Fibroblast of gingiva (primary cell): Measurements from ENCODE around the gene ITGAX.
"Not testable (repeated sequence)": the region's sequence is repeated elsewhere in the genome, so short reads cannot be mapped to it uniquely, and the experiment has no call there.

ENCODE experiments used
- DNase-seq: peaks from one replicate; pipeline ENCODE4 v3.0.0-alpha.2; 2011; ENCODE audit warnings: low read depth

Gene ITGAX

GRCh38 chr16:31354394-31355291 lies at the start of gene ITGAX:
TSS of gene ITGAX (plus strand) at chr16:31355176. CDS start at chr16:31355255, 79 bp downstream.
- DNase-seq: no peak

GRCh38 chr16:31305219-31305618 lies 49.8 kb upstream of the ITGAX start:
- no peak for DNase-seq

GRCh38 chr16:31308381-31308780 lies 46.6 kb upstream of the ITGAX start:
- DNase-seq: not testable (repeated sequence)

- no peak for DNase-seq
These were observed 32.5 kb upstream of the ITGAX start for GRCh38 chr16:31322500-31322899.

- DNase-seq: no peak
These were observed 30.9 kb upstream of the ITGAX start for GRCh38 chr16:31323959-31324629.

GRCh38 chr16:31325171-31325570 lies 29.8 kb upstream of the ITGAX start:
- no peak for DNase-seq

- DNase-seq: no peak
These were observed 27.2 kb upstream of the ITGAX start for GRCh38 chr16:31327646-31328225.

- no peak for DNase-seq
These were observed 26.5 kb upstream of the ITGAX start for GRCh38 chr16:31328322-31329052.

GRCh38 chr16:31329671-31330552 lies 25.1 kb upstream of the ITGAX start:
- no peak for DNase-seq

GRCh38 chr16:31330553-31330890 lies 24.5 kb upstream of the ITGAX start:
- DNase-seq: no peak

GRCh38 chr16:31331141-31331764 lies 23.7 kb upstream of the ITGAX start:
- DNase-seq: no peak

- DNase-seq: no peak
These were observed 23.1 kb upstream of the ITGAX start for GRCh38 chr16:31331807-31332301.

- DNase-seq: no peak
These were observed 22.4 kb upstream of the ITGAX start for GRCh38 chr16:31332544-31332943.

GRCh38 chr16:31333686-31334649 lies 21.0 kb upstream of the ITGAX start:
- no peak for DNase-seq

- no peak for DNase-seq
These were observed 20.0 kb upstream of the ITGAX start for GRCh38 chr16:31334934-31335333.

GRCh38 chr16:31335431-31335830 lies 19.5 kb upstream of the ITGAX start:
- DNase-seq: no peak

GRCh38 chr16:31338166-31338685 lies 16.8 kb upstream of the ITGAX start:
- DNase-seq: not testable (repeated sequence)

- DNase-seq: no peak
These were observed 10.3 kb upstream of the ITGAX start for GRCh38 chr16:31344712-31345111.

GRCh38 chr16:31347445-31347844 lies 7.5 kb upstream of the ITGAX start:
- DNase-seq: no peak
